Measurements from ENCODE around the gene RNGTT. TPM values are rescaled to one million over a fixed set of nuclear protein-coding genes. Genes with fewer than 3 reads are reported as not detected.

RNGTT gene
- total RNA-seq, 2 donors from 2014 or later: 18.1 to 18.2 TPM

- Mint-ChIP-seq H3K9me3 (peaks cover 0 to 2% of the 10 kb centered on the region in 2 donors), H3K27me3 (ENCODE audit: low read depth) (peaks cover 42% of the 10 kb centered on the region), H3K36me3 (ENCODE audit: insufficient read depth in 2 of 2) (peaks cover 0 to 1% of the 10 kb centered on the region in 2 donors), H3K27ac (no peak overlapping the region), H3K4me1 (ENCODE audit: low read depth) (no peaks in the 10 kb centered on the region), H3K4me3 (no peak overlapping the region)
- DNase-seq (no peak), ATAC-seq (replicated peaks in 1 of 2) (no peak)
Observed at GRCh38 chr6:88584581-88585275, 378.7 kb downstream of the RNGTT start.

- ATAC-seq (replicated peaks in 1 of 2): no peak
- H3K36me3 Mint-ChIP-seq (ENCODE audit: insufficient read depth in 2 of 2): no peaks in the 10 kb centered on the region
- H3K27ac Mint-ChIP-seq: no peak overlapping the region
- H3K27me3 Mint-ChIP-seq (ENCODE audit: low read depth): peaks cover 17% of the 10 kb centered on the region
- DNase-seq: no peak
- H3K4me1 Mint-ChIP-seq (ENCODE audit: low read depth): no peaks in the 10 kb centered on the region
- H3K4me3 Mint-ChIP-seq: no peak overlapping the region
- no peaks in the 10 kb centered on the region for H3K9me3 Mint-ChIP-seq
Observed at GRCh38 chr6:88577461-88577860, 386.0 kb downstream of the RNGTT start.

DNA sequence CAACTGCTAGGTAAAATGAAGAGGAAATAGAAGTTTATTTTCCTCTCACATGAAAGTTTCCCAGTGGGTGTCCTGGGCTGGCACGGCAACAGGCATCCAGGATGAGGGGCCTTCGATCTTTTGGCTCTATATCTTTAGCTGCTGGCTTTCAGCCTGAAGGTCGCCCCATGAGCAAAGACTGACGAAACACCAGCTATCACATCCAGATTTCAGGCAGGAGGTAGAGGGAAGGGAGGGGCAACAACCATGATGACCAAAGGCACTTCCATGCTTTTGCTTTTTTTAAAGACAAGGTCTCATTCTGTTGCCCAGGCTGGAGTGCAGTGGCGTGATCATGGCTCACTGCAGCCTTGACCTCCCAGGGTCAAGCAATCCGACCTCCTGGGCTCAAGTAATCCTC lies 387.9 kb downstream of the RNGTT start:
- DNase-seq (no peak), ATAC-seq (replicated peaks in 1 of 2) (no peak)
- Mint-ChIP-seq H3K27me3 (ENCODE audit: low read depth) (peaks cover 5% of the 10 kb centered on the region), H3K4me3 (no peak overlapping the region), H3K36me3 (ENCODE audit: insufficient read depth in 2 of 2) (peaks cover 0 to 1% of the 10 kb centered on the region in 2 donors), H3K9me3 (peaks cover 0 to 3% of the 10 kb centered on the region in 2 donors), H3K4me1 (ENCODE audit: low read depth) (no peaks in the 10 kb centered on the region), H3K27ac (no peak overlapping the region)

- Mint-ChIP-seq H3K27ac (no peak overlapping the region), H3K36me3 (ENCODE audit: insufficient read depth in 2 of 2) (peaks cover 0 to 1% of the 10 kb centered on the region in 2 donors), H3K4me3 (no peak overlapping the region), H3K27me3 (ENCODE audit: low read depth) (no peaks in the 10 kb centered on the region), H3K9me3 (peaks cover 0 to 3% of the 10 kb centered on the region in 2 donors), H3K4me1 (ENCODE audit: low read depth) (no peaks in the 10 kb centered on the region)
- DNase-seq (no peak), ATAC-seq (replicated peaks in 1 of 2) (no peak)
Observed at GRCh38 chr6:88574651-88575050, 388.8 kb downstream of the RNGTT start.

GRCh38 chr6:88574031-88574430 lies 389.4 kb downstream of the RNGTT start:
- Mint-ChIP-seq H3K4me1 (ENCODE audit: low read depth) (no peaks in the 10 kb centered on the region), H3K36me3 (ENCODE audit: insufficient read depth in 2 of 2) (peaks cover under 1 to 1% of the 10 kb centered on the region in 2 donors), H3K9me3 (peaks cover 1 to 3% of the 10 kb centered on the region in 2 donors), H3K27me3 (ENCODE audit: low read depth) (no peaks in the 10 kb centered on the region), H3K27ac (no peak overlapping the region), H3K4me3 (no peak overlapping the region)
- ATAC-seq (replicated peaks in 1 of 2) (no peak), DNase-seq (no peak)

GRCh38 chr6:88573561-88573960 lies 389.9 kb downstream of the RNGTT start:
- no peak overlapping the region for H3K4me3 Mint-ChIP-seq

DNA sequence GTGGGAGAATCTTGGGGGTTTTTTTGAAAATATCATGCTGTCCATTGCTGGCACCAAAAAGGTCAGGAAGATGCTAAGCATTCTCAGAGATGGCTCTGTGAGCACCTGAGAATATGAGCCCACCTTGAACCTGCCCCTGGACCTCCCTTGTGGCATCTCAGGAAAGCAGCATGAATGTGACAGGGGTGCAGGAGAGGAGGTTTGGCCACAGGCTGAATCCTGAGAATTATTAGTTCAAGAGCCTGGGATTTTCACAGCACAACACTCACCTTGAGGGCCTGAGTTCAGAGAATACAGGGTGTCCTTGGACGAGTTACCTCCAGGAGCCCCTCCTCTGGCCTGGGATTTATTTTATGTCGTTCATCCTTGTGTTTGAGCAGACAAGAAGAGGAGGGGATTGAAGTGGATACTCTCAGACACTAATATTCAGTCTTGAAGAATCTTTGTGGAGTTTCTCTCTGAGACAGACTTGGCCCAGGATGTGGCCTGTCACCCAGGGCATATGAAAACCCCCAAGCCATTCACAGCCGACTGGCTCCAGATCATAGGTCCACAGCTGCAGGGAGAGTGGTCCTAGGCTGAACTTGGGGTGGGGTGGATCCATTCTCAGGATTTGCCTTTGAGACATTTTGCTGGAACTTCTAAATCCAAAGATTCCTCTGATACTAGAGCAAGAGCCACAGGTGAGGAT lies 390.8 kb downstream of the RNGTT start:
- peaks cover 3 to 4% of the 10 kb centered on the region in 2 donors for H3K9me3 Mint-ChIP-seq
- no peak for DNase-seq
- H3K4me1 Mint-ChIP-seq (ENCODE audit: low read depth): no peaks in the 10 kb centered on the region
- peaks cover 1% of the 10 kb centered on the region in 2 donors for H3K36me3 Mint-ChIP-seq (ENCODE audit: insufficient read depth in 2 of 2)
- no peak overlapping the region for H3K4me3 Mint-ChIP-seq
- ATAC-seq (replicated peaks in 1 of 2): no peak
- no peaks in the 10 kb centered on the region for H3K27me3 Mint-ChIP-seq (ENCODE audit: low read depth)
- H3K27ac Mint-ChIP-seq: no peak overlapping the region

More at GRCh38 chr6:88573561-88573960, 389.9 kb downstream of the RNGTT start:
- Mint-ChIP-seq H3K27me3 (ENCODE audit: low read depth) (no peaks in the 10 kb centered on the region), H3K27ac (no peak overlapping the region), H3K4me1 (ENCODE audit: low read depth) (no peaks in the 10 kb centered on the region), H3K36me3 (ENCODE audit: insufficient read depth in 2 of 2) (peaks cover 1% of the 10 kb centered on the region in 2 donors), H3K9me3 (peaks cover 3 to 4% of the 10 kb centered on the region in 2 donors)
- ATAC-seq (replicated peaks in 1 of 2) (no peak), DNase-seq (no peak)

DNA sequence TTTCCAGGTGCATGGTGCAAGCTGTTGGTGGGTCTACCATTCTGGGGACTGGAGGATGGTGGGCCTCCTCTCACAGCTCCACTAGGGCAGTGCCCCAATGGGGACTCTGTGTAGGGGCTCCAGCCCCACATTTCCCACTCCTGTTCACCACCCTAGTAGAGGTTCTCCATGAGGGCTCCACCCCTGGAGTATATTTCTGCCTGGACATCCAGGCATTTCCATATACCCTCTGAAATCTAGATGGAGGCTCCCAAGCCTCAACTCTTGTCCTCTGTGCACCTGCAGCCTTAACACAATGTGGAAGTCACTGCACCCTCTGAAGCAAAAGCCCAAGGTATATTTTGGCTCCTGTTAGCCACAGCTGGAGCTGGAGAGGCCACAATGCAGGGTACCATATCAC lies 393.5 kb downstream of the RNGTT start:
- Mint-ChIP-seq H3K4me1 (ENCODE audit: low read depth) (no peaks in the 10 kb centered on the region), H3K9me3 (peaks cover 3 to 4% of the 10 kb centered on the region in 2 donors), H3K27ac (no peak overlapping the region), H3K36me3 (ENCODE audit: insufficient read depth in 2 of 2) (peaks cover 1% of the 10 kb centered on the region in 2 donors), H3K27me3 (ENCODE audit: low read depth) (no peaks in the 10 kb centered on the region), H3K4me3 (no peak overlapping the region)
- no peak for DNase-seq
- ATAC-seq (replicated peaks in 1 of 2): no peak

DNA sequence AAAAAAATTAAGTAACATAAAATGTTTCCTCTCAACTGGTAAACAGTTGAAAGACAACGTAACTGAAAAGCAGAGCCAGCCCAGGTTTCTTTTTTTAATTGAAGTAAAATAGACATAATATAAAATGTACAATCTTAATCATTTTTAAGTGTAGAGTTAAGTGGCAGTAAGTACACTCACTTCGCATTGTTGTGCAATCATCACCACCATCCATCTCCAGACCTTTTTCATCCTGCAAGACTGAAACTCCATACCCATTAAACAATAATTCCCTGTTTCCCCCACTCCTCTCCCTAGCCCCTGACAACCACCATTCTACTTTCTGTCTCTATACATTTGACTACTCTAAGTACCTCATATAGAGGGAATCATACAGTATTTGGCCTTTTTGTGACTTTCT lies 395.7 kb downstream of the RNGTT start:
- Mint-ChIP-seq H3K27ac (no peak overlapping the region), H3K9me3 (peaks cover 3 to 4% of the 10 kb centered on the region in 2 donors), H3K4me1 (ENCODE audit: low read depth) (no peaks in the 10 kb centered on the region), H3K27me3 (ENCODE audit: low read depth) (no peaks in the 10 kb centered on the region), H3K36me3 (ENCODE audit: insufficient read depth in 2 of 2) (peaks cover 1% of the 10 kb centered on the region in 2 donors), H3K4me3 (no peak overlapping the region)
- no peak for ATAC-seq (replicated peaks in 1 of 2)
- DNase-seq: no peak

DNA sequence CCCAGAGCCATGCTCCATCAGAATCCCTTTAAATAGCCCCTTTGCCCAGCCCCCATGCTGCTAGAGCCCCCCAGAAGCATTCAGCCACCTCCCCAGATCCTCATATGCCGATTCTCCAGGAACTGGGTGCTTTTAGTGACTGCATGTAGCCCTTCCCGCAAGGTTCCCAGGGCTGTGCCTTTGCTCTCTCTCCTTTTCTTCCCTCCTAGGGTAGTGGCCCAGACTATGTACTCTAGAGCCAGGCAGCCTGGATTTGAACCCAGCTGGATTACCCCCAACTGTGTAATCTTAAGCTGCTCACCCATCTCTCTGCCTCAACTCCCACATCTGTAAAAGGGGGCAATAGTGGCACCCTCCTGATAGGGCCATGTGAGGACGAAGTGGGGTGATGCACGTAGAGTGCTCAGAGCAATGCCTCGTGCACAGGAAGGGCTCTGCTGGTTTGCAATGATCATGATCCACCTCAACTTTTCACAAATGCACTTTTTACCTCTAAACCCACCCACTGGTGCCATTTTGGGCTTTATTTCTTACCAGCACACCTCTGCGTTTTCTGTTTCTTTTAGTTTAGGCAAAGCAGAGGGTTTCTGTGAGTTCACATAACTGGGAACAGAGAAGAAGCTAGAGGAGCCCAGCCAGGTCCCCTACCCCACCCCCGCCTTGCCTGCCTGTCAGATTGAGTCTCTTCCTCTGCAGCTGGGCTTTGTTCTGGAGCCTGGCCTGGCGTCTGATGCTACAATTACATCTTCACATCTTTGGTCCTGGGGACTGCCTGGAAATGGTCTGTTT lies 396.5 kb downstream of the RNGTT start:
- H3K27me3 Mint-ChIP-seq (ENCODE audit: low read depth): no peaks in the 10 kb centered on the region
- H3K4me1 Mint-ChIP-seq (ENCODE audit: low read depth): no peaks in the 10 kb centered on the region
- DNase-seq (no peak), ATAC-seq (replicated peaks in 1 of 2) (no peak)
- peaks cover 1% of the 10 kb centered on the region in 2 donors for H3K36me3 Mint-ChIP-seq (ENCODE audit: insufficient read depth in 2 of 2)
- H3K9me3 Mint-ChIP-seq: peaks cover 3 to 4% of the 10 kb centered on the region in 2 donors
- H3K27ac Mint-ChIP-seq: no peak overlapping the region
- H3K4me3 Mint-ChIP-seq: no peak overlapping the region

DNA sequence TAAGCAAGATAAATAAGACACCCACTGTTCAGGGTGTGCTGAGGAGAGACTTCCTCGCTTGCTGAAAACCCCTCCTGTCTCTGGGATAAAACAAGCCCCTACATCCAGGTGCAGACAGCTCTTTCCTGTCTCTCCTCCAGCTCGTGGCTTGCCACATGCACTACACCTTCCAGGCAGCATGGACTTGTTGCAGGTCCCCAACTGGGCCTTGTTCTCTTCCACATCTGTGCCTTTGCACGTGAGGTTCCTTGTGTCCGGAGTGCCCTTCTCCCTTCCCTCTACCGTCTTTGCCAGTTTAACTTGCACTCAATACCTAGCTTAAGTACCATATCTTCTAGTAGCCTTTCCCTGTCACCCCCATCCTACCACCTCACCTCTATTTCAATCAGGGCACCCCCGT lies 397.6 kb downstream of the RNGTT start:
- Mint-ChIP-seq H3K9me3 (peaks cover 1 to 4% of the 10 kb centered on the region in 2 donors), H3K36me3 (ENCODE audit: insufficient read depth in 2 of 2) (peaks cover 1% of the 10 kb centered on the region in 2 donors), H3K4me3 (no peak overlapping the region), H3K4me1 (ENCODE audit: low read depth) (no peaks in the 10 kb centered on the region), H3K27me3 (ENCODE audit: low read depth) (no peaks in the 10 kb centered on the region), H3K27ac (no peak overlapping the region)
- DNase-seq (no peak), ATAC-seq (replicated peaks in 1 of 2) (no peak)

- Mint-ChIP-seq H3K4me3 (no peak overlapping the region), H3K4me1 (ENCODE audit: low read depth) (no peaks in the 10 kb centered on the region), H3K36me3 (ENCODE audit: insufficient read depth in 2 of 2) (peaks cover 0 to 1% of the 10 kb centered on the region in 2 donors), H3K27ac (no peak overlapping the region), H3K27me3 (ENCODE audit: low read depth) (no peaks in the 10 kb centered on the region), H3K9me3 (peaks cover 0 to 4% of the 10 kb centered on the region in 2 donors)
- DNase-seq (no peak), ATAC-seq (replicated peaks in 1 of 2) (no peak)
Observed at GRCh38 chr6:88565409-88565811, 398.0 kb downstream of the RNGTT start.

DNA sequence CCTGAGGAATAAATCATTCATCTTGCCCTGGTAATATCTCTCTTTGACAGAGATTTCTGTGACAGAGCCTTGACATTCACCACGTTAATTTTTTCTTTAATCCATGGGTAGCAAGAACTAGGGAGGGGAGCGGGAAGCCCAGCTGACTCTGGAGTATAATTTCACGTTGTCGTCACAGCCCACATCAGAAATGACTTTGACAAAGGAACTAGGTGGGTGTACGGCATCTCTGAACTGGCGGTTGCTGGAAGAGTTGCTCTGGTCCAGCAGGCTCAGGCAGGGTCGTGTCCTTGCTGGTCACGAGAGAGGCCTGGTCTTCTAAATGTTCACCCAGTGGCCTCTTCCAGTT lies 400.2 kb downstream of the RNGTT start:
- Mint-ChIP-seq H3K4me3 (no peak overlapping the region), H3K9me3 (no peaks in the 10 kb centered on the region), H3K4me1 (ENCODE audit: low read depth) (no peaks in the 10 kb centered on the region), H3K36me3 (ENCODE audit: insufficient read depth in 2 of 2) (no peaks in the 10 kb centered on the region), H3K27ac (no peak overlapping the region), H3K27me3 (ENCODE audit: low read depth) (no peaks in the 10 kb centered on the region)
- DNase-seq: no peak
- no peak for ATAC-seq (replicated peaks in 1 of 2)

Data from activated T-cell treated with anti-CD3 and anti-CD28 coated beads, Interleukin-2, amount 50 U/mL, for 72 hours (primary cell).